Measurements from ENCODE around the gene PDCD11. TPM values are rescaled to one million over a fixed set of nuclear protein-coding genes. Genes with fewer than 3 reads are reported as not detected.

The PDCD11 gene
- total RNA-seq, 1 experiment from 2014 or later, result 33.0 TPM

- Mint-ChIP-seq H3K9me3 (ENCODE audit: low read depth, unreplicated experiment) (no peaks in the 10 kb centered on the region), H3K4me3 (ENCODE audit: low read depth, unreplicated experiment) (no peak overlapping the region), H3K36me3 (ENCODE audit: insufficient read depth, unreplicated experiment) (peaks cover 18% of the 10 kb centered on the region), H3K4me1 (ENCODE audit: low read depth, unreplicated experiment) (no peaks in the 10 kb centered on the region), H3K27me3 (ENCODE audit: unreplicated experiment) (no peaks in the 10 kb centered on the region), H3K27ac (ENCODE audit: unreplicated experiment) (no peak overlapping the region)
- CTCF ChIA-PET, result no interaction called here
- BruUV-seq (replicated peaks), result no TSS peak
- no peak for TF ChIP-seq CTCF (IDR thresholded peaks at IDR 0.05; ENCODE audit: unreplicated experiment)
- intact Hi-C loops (cut with micrococcal nuclease; ENCODE audit: unreplicated experiment), result no loop called here
- no peak for DNase-seq
Observed at GRCh38 chr10:103423748-103424147, 27.3 kb downstream of the PDCD11 start.

- no peaks in the 10 kb centered on the region for H3K9me3 Mint-ChIP-seq (ENCODE audit: low read depth, unreplicated experiment)
- H3K4me1 Mint-ChIP-seq (ENCODE audit: low read depth, unreplicated experiment), result no peaks in the 10 kb centered on the region
- intact Hi-C loops (cut with micrococcal nuclease; ENCODE audit: unreplicated experiment), result no loop called here
- no TSS peak for BruUV-seq (replicated peaks)
- H3K27me3 Mint-ChIP-seq (ENCODE audit: unreplicated experiment), result no peaks in the 10 kb centered on the region
- no peak overlapping the region for H3K27ac Mint-ChIP-seq (ENCODE audit: unreplicated experiment)
- no peak for DNase-seq
- H3K36me3 Mint-ChIP-seq (ENCODE audit: insufficient read depth, unreplicated experiment), result peaks cover 43% of the 10 kb centered on the region
- CTCF ChIA-PET, result no interaction called here
- TF ChIP-seq CTCF (IDR thresholded peaks at IDR 0.05; ENCODE audit: unreplicated experiment), result no peak
- no peak overlapping the region for H3K4me3 Mint-ChIP-seq (ENCODE audit: low read depth, unreplicated experiment)
Observed at GRCh38 chr10:103427866-103428265, 31.4 kb downstream of the PDCD11 start.

- CTCF ChIA-PET, result no interaction called here
- no peak overlapping the region for H3K27ac Mint-ChIP-seq (ENCODE audit: unreplicated experiment)
- no peaks in the 10 kb centered on the region for H3K27me3 Mint-ChIP-seq (ENCODE audit: unreplicated experiment)
- no peaks in the 10 kb centered on the region for H3K4me1 Mint-ChIP-seq (ENCODE audit: low read depth, unreplicated experiment)
- no peak overlapping the region for H3K4me3 Mint-ChIP-seq (ENCODE audit: low read depth, unreplicated experiment)
- no peak for DNase-seq
- intact Hi-C loops (cut with micrococcal nuclease; ENCODE audit: unreplicated experiment), result no loop called here
- no peaks in the 10 kb centered on the region for H3K9me3 Mint-ChIP-seq (ENCODE audit: low read depth, unreplicated experiment)
- no TSS peak for BruUV-seq (replicated peaks)
- peaks cover 42% of the 10 kb centered on the region for H3K36me3 Mint-ChIP-seq (ENCODE audit: insufficient read depth, unreplicated experiment)
- TF ChIP-seq CTCF (IDR thresholded peaks at IDR 0.05; ENCODE audit: unreplicated experiment), result no peak
Observed at GRCh38 chr10:103428989-103429643, 32.7 kb downstream of the PDCD11 start.

GRCh38 chr10:103429647-103430046 is 33.2 kb downstream of the PDCD11 start:
- BruUV-seq (replicated peaks), result no TSS peak
- H3K27ac Mint-ChIP-seq (ENCODE audit: unreplicated experiment), result no peak overlapping the region
- CTCF ChIA-PET, result no interaction called here
- no peaks in the 10 kb centered on the region for H3K4me1 Mint-ChIP-seq (ENCODE audit: low read depth, unreplicated experiment)
- no peaks in the 10 kb centered on the region for H3K9me3 Mint-ChIP-seq (ENCODE audit: low read depth, unreplicated experiment)
- no peak for DNase-seq
- no peak overlapping the region for H3K4me3 Mint-ChIP-seq (ENCODE audit: low read depth, unreplicated experiment)
- no peaks in the 10 kb centered on the region for H3K27me3 Mint-ChIP-seq (ENCODE audit: unreplicated experiment)
- peaks cover 42% of the 10 kb centered on the region for H3K36me3 Mint-ChIP-seq (ENCODE audit: insufficient read depth, unreplicated experiment)
- intact Hi-C loops (cut with micrococcal nuclease; ENCODE audit: unreplicated experiment), result no loop called here
- no peak for TF ChIP-seq CTCF (IDR thresholded peaks at IDR 0.05; ENCODE audit: unreplicated experiment)
